Measurements from ENCODE around the gene DMD. TPM values are rescaled to one million over a fixed set of nuclear protein-coding genes. Genes with fewer than 3 reads are reported as not detected.

Gene DMD
- total and polyA plus RNA-seq, 2 of the 8 experiments (the other 6 are each of a cell fraction or from before 2014, with no cell fraction given) = 4.8 to 7.4 TPM

DNA sequence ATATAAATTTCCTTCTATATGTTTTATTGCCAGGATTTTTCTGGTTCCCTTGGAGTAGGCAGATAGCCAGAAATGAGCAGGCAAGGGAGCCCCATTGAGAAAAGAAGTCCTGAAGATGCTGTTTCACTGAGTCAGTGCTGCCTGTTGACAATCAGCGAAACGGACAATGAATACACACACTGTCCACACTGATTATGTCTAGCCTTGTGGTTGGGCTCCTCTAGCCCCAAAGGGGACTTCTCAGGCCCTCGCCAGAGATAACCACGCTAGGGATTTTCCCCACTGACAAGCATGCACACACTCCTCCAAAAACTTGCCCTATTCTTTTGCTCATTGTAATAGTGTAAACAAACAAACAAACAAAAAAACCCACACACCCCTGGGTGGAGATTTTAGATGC, 369.3 kb downstream of the DMD start:
- Histone ChIP-seq H3K4me3 (ENCODE audit: extremely low read depth in 1 of 4, insufficient read depth in 2 of 4, low read depth in 3 of 4, low read length in 4 of 4) (no peak overlapping the region), H3K4me2 (ENCODE audit: insufficient read depth in 1 of 2, low read depth in 2 of 2, low read length in 2 of 2) (no peak overlapping the region), H2BK12ac (ENCODE audit: low read depth, low read length) (no peak overlapping the region), H2BK15ac (ENCODE audit: low read length) (no peak overlapping the region), H2AK5ac (ENCODE audit: low read depth, low read length) (no peak overlapping the region), H4K8ac (ENCODE audit: extremely low read depth, insufficient read depth, low read length) (no peak overlapping the region), H3K14ac (ENCODE audit: insufficient read length) (no peak overlapping the region), H3K4me1 (replicated peaks in 1 of 4; ENCODE audit: control insufficient read depth in 3 of 4, insufficient read depth in 4 of 4, low read length in 3 of 4) (no peaks in the 10 kb centered on the region), H3K9me3 (ENCODE audit: insufficient read depth in 2 of 2, low read depth in 1 of 2, low read length in 1 of 2) (no peaks in the 10 kb centered on the region), H3K23me2 (ENCODE audit: low read depth, low read length) (no peaks in the 10 kb centered on the region), H3K9ac (replicated peaks in 1 of 4; ENCODE audit: extremely low read depth in 1 of 4, low read depth in 3 of 4, low read length in 3 of 4) (no peak overlapping the region), H3K79me2 (ENCODE audit: control insufficient read depth in 1 of 2, insufficient read depth in 2 of 2, low read length in 2 of 2) (no peaks in the 10 kb centered on the region), H4K5ac (ENCODE audit: insufficient read length, low read depth, low read length) (no peak overlapping the region), H3K4ac (replicated peaks; ENCODE audit: insufficient read length, low read depth, low read length) (no peak overlapping the region), H3K27ac (ENCODE audit: low read depth, low read length) (no peak overlapping the region), H4K91ac (replicated peaks; ENCODE audit: insufficient read length, low read length) (no peak overlapping the region), H2BK5ac (ENCODE audit: low read depth, low read length) (no peak overlapping the region), H3K79me1 (ENCODE audit: low read depth, low read length) (no peaks in the 10 kb centered on the region), H2BK20ac (ENCODE audit: low read length) (no peak overlapping the region), H3K56ac (replicated peaks; ENCODE audit: insufficient read length, low read depth, low read length) (no peak overlapping the region), H2BK120ac (replicated peaks; ENCODE audit: low read depth, low read length) (no peak overlapping the region), H4K20me1 (replicated peaks in 1 of 2; ENCODE audit: control insufficient read depth in 1 of 2, insufficient read depth in 2 of 2, low read length in 2 of 2) (no peaks in the 10 kb centered on the region), H3K36me3 (ENCODE audit: control insufficient read depth in 2 of 4, insufficient read depth in 4 of 4, low read length in 3 of 4) (no peaks in the 10 kb centered on the region), H3K23ac (ENCODE audit: insufficient read length) (no peak overlapping the region), H3K18ac (ENCODE audit: extremely low read depth, low read length) (no peak overlapping the region), H2AFZ (ENCODE audit: low read length) (no peak overlapping the region), H3K27me3 (replicated peaks in 1 of 4; ENCODE audit: control insufficient read depth in 3 of 4, extremely low read depth in 1 of 4, insufficient read depth in 3 of 4, low read length in 3 of 4) (no peaks in the 10 kb centered on the region)
- WGBS, 2 experiments (ENCODE audit: extremely low coverage in 1 of 2, insufficient coverage in 1 of 2, insufficient read length in 1 of 2, insufficient replicate concordance in 2 of 2, low coverage in 1 of 2, low lambda C conversion rate in 2 of 2, missing lambda C conversion rate in 1 of 2) = 100% methylated on average over 4 of the region's 4 CpGs; no CpG with 5 or more reads in 1 of the 2 experiments
- ChIA-PET CTCF (ENCODE audit: partially characterized antibody) (no interaction called here), POLR2A (ENCODE audit: partially characterized antibody) (no interaction called here)
- DNase-seq (ENCODE audit: low read depth in 1 of 2, low spot score in 2 of 2) (no peak), FAIRE-seq (no peak)
- TF ChIP-seq GTF2F1 (IDR thresholded peaks at IDR 0.05; ENCODE audit: borderline replicate concordance, low read depth, low read length) (no peak), CHD1 (IDR thresholded peaks at IDR 0.05; ENCODE audit: low read depth, low read length) (no peak), HDAC6 (IDR thresholded peaks at IDR 0.05; ENCODE audit: low read depth, low read length) (no peak)

All from H1 (cell line).